ENCODE results near the gene HNRNPF. TPM values are rescaled to one million over a fixed set of nuclear protein-coding genes. Genes with fewer than 3 reads are reported as not detected.
"Not testable (repeated sequence)": the region's sequence is repeated elsewhere in the genome, so short reads cannot be mapped to it uniquely, and the experiment has no call there.

The HNRNPF gene
- total and polyA plus RNA-seq, 12 donors, result 48.7 to 207 (median 139) TPM

- WGBS, 4 donors, result 74 to 80% (median 76%) methylated on average over 4 of the region's 4 CpGs
- TF ChIP-seq CTCF (IDR thresholded peaks at IDR 0.05), result no peak
- no peak for TF ChIP-seq POLR2A (IDR thresholded peaks at IDR 0.05)
- DNase-seq, result no peak
Observed at GRCh38 chr10:43453266-43453831, 44.4 kb upstream of the HNRNPF start.

GRCh38 chr10:43452356-43452914 is 43.4 kb upstream of the HNRNPF start:
- intact Hi-C loops (cut with DNase I), result no loop called here
- TF ChIP-seq CTCF (IDR thresholded peaks at IDR 0.05) (no peak), POLR2A (IDR thresholded peaks at IDR 0.05) (no peak)
- Histone ChIP-seq H3K36me3 (replicated peaks in 1 of 2) (no peaks in the 10 kb centered on the region), H3K27me3 (no peaks in the 10 kb centered on the region), H3K9me3 (replicated peaks in 1 of 3) (no peaks in the 10 kb centered on the region), H3K27ac (no peak overlapping the region), H3K4me3 (no peak overlapping the region), H3K4me1 (replicated peaks in 1 of 2) (peaks cover 6 to 18% of the 10 kb centered on the region in 2 donors)
- no peak for DNase-seq
- WGBS, 4 donors, result 75 to 84% (median 81%) methylated on average over 4 of the region's 4 CpGs

More at GRCh38 chr10:43453266-43453831, 44.4 kb upstream of the HNRNPF start:
- intact Hi-C loops (cut with DNase I), result no loop called here
- H3K27me3 ChIP-seq, result no peaks in the 10 kb centered on the region
- H3K9me3 ChIP-seq (replicated peaks in 1 of 3), result no peaks in the 10 kb centered on the region
- H3K4me1 ChIP-seq (replicated peaks in 1 of 2), result peaks cover 6 to 18% of the 10 kb centered on the region in 2 donors
- no peaks in the 10 kb centered on the region for H3K36me3 ChIP-seq (replicated peaks in 1 of 2)
- H3K27ac ChIP-seq, result no peak overlapping the region
- H3K4me3 ChIP-seq, result no peak overlapping the region

- intact Hi-C loops (cut with DNase I), result no loop called here
- no peaks in the 10 kb centered on the region for H3K4me1 ChIP-seq (replicated peaks in 1 of 2)
- H3K27me3 ChIP-seq, result no peaks in the 10 kb centered on the region
- TF ChIP-seq POLR2A (IDR thresholded peaks at IDR 0.05), result no peak
- TF ChIP-seq CTCF (IDR thresholded peaks at IDR 0.05), result no peak
- no peak overlapping the region for H3K27ac ChIP-seq
- 70 to 92% (median 89%) methylated on average over 2 of the region's 2 CpGs for WGBS, 4 donors
- H3K9me3 ChIP-seq (replicated peaks in 1 of 3), result no peaks in the 10 kb centered on the region
- H3K36me3 ChIP-seq (replicated peaks in 1 of 2), result no peaks in the 10 kb centered on the region
- H3K4me3 ChIP-seq, result no peak overlapping the region
- no peak for DNase-seq
Observed at GRCh38 chr10:43448742-43449141, 39.8 kb upstream of the HNRNPF start.

DNA sequence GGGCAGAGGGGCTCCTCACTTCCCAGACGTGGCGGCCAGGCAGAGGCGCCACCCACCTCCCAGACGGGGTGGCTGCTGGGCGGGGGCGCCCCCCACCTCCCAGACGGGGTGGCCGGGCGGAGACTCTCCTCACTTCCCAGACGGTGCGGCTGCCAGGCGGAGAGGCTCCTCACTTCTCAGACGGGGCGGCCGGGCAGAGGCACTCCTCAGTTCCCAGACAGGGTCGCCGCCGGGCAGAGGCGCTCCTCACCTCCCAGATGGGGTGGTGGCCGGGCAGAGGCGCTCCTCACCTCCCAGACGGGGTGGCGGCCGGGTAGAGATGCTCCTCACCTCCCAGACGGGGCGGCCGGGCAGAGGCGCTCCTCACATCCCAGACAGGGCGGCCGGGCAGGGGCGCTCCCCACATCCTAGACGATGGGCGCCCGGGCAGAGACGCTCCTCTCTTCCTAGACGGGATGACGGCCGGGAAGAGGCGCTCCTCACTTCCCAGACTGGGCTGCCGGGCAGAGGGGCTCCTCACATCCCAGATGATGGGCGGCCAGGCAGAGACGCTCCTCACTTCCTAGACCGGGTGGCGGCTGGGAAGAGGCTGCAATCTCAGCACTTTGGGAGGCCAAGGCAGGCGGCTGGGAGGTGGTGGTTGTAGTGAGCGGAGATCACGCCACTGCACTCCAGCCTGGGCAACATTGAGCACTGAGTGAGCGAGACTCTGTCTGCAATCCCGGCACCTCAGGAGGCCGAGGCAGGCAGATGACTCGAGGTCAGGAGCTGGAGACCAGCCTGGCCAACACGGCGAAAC is 37.4 kb upstream of the HNRNPF start:
- H3K4me3 ChIP-seq; H3K9me3 ChIP-seq (replicated peaks in 1 of 3); DNase-seq; H3K36me3 ChIP-seq (replicated peaks in 1 of 2); H3K4me1 ChIP-seq (replicated peaks in 1 of 2); intact Hi-C loops (cut with DNase I); H3K27ac ChIP-seq; H3K27me3 ChIP-seq: not testable (repeated sequence)
- WGBS, 4 donors, result 95 to 99% (median 97%) methylated on average over 15 to 53 of the region's 53 CpGs
